Body of pancreas (tissue), 4 donors: Measurements from ENCODE around the gene KLB.

Experiments
- CTCF ChIP-seq, 7 experiments: fragments of 450-650 bp in 4 of 7; fragments of 200-600 bp in 3 of 7; sonication (generic) in 3 of 7; IDR thresholded peaks; one replicate each; pipeline ENCODE4 v1.5.1; 2016 to 2019; ENCODE audit warnings: antibody characterized with exemption in 7 of 7
- POLR2A ChIP-seq, 3 donors: fragments of 450-650 bp; IDR thresholded peaks; one replicate each; pipeline ENCODE4 v1.6.1; 2016; ENCODE audit warnings: antibody characterized with exemption in 3 of 3, mild to moderate bottlenecking in 2 of 3

GRCh38 chr4:39415678-39416283, 9.1 kb downstream of the KLB start:
- TF ChIP-seq POLR2A (IDR thresholded peaks at IDR 0.05) (no peak), CTCF (IDR thresholded peaks at IDR 0.05) (no peak)
